Small intestine (tissue), 7 donors: ENCODE data around the gene YWHAG. TPM values are rescaled to one million over a fixed set of nuclear protein-coding genes. Genes with fewer than 3 reads are reported as not detected.
A peak's percentile ranks its signal among the peaks of the same experiment; 100 is the strongest.
"Not testable (repeated sequence)": the region's sequence is repeated elsewhere in the genome, so short reads cannot be mapped to it uniquely, and the experiment has no call there.

ENCODE experiments used
- DNase-seq, 2 donors: peaks; one replicate each; pipeline versions ENCODE4 v3.0.0 to v3.0.0-alpha.2; 2013
- FAIRE-seq: peaks from 2 replicates; lab custom pipeline; 2012; peaks lifted over from hg19 to GRCh38; lab: Jason Lieb, UNC
- H3K27ac ChIP-seq, 3 donors: one replicate each; pipeline ENCODE4 v1.5.1; 2013; ENCODE audit warnings: low read length in 2 of 3, mild to moderate bottlenecking in 2 of 3, control low read depth in 1 of 3, inconsistent platforms in 1 of 3, low read depth in 1 of 3, moderate library complexity in 1 of 3
- H3K27me3 ChIP-seq, 3 donors: one replicate each; pipeline ENCODE4 v1.6.1; 2013; ENCODE audit warnings: low read length in 3 of 3, inconsistent platforms in 1 of 3; ENCODE audit not compliant: control insufficient read depth in 3 of 3, insufficient read depth in 3 of 3
- H3K36me3 ChIP-seq, 3 donors: one replicate each; pipeline ENCODE4 v1.6.1; 2013; ENCODE audit warnings: low read length in 3 of 3, inconsistent platforms in 1 of 3, low read depth in 1 of 3, mild to moderate bottlenecking in 1 of 3, moderate library complexity in 1 of 3; ENCODE audit not compliant: control insufficient read depth in 3 of 3, insufficient read depth in 2 of 3
- H3K4me1 ChIP-seq, 3 donors: one replicate each; pipeline ENCODE4 v1.6.1; 2013; ENCODE audit warnings: low read length in 2 of 3, inconsistent platforms in 1 of 3, low read depth in 1 of 3, mild to moderate bottlenecking in 1 of 3, moderate library complexity in 1 of 3; ENCODE audit not compliant: control insufficient read depth in 3 of 3, insufficient read depth in 2 of 3
- H3K4me3 ChIP-seq, 3 donors: one replicate each; pipeline ENCODE4 v1.5.1; 2013; ENCODE audit warnings: low read length in 3 of 3, control low read depth in 1 of 3, inconsistent platforms in 1 of 3, low read depth in 1 of 3, mild to moderate bottlenecking in 1 of 3, moderate library complexity in 1 of 3
- H3K9me3 ChIP-seq, 2 donors: one replicate each; pipeline ENCODE4 v1.6.1; 2013; ENCODE audit warnings: low read depth in 1 of 2, low read length in 1 of 2; ENCODE audit not compliant: control insufficient read depth in 2 of 2, insufficient read depth in 1 of 2
- WGBS, 3 donors: extraction: QIAGEN DNeasy Blood & Tissue Kit; methylation state at CpG; one replicate each; pipeline ENCODE4 v1.1.7; 2013; 5-methylcytosine and 5-hydroxymethylcytosine counted together
- polyA plus RNA-seq, 4 donors: library from polyadenylated mRNA; stranded (reverse) in 3 of 4; unstranded in 1 of 4; fragments of 200-250 nt in 3 of 4; fragments of 120-200 nt in 1 of 4; gene quantifications; one replicate each; pipeline versions ENCODE4 v1.2.1 to v1.2.3, GENCODE V29; 2013
- donor health status: healthy with polysubstance abuse.
- donor health status: control.
- donor health status: control.
- donor health status: Bipolar disorder and iron deficiency.
- donor health status: healthy.

The YWHAG gene
- polyA plus RNA-seq, 4 donors: 47.4 to 80.1 (median 54.5) TPM

DNA sequence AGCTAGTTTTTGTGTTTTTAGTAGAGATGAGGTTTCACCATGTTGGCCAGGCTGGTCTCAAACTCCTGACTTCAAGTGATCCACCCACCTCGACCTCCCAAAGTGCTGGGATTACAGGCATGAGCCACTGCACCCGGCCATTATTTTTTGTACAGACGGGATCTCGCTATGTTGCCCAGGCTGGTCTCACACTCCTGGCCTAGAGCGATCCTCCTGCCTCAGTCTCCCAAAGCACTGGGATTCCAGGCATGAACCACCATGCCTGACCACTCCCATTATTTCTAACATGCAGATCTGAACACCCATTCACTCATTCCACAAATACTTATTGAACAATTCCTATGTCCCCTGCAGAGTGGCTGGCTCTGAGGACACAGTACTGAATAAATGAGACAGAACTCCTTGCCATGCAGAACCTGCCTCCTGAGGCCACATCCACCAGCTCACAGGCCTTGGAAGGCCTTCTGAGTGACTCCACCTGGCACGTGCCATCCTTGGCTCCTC, 67.9 kb downstream of the YWHAG start:
- peak overlapping the region in 2 of 3 donors; percentile 15 to 95 for H3K27ac ChIP-seq
- H3K4me3 ChIP-seq, H3K36me3 ChIP-seq, H3K9me3 ChIP-seq, H3K27me3 ChIP-seq, FAIRE-seq, DNase-seq: not testable (repeated sequence)
- WGBS, 3 donors: 81 to 83% (median 82%) methylated on average over 6 of the region's 6 CpGs
- H3K4me1 ChIP-seq: peaks cover 0 to 20% (median 6%) of the 10 kb centered on the region in 3 donors

GRCh38 chr7:76286842-76287403, 71.9 kb downstream of the YWHAG start:
- WGBS, 3 donors: 83 to 85% (median 85%) methylated on average over 15 to 16 of the region's 16 CpGs
- H3K9me3 ChIP-seq: no peaks in the 10 kb centered on the region
- no peak overlapping the region for H3K27ac ChIP-seq
- FAIRE-seq: no peak
- H3K36me3 ChIP-seq: no peaks in the 10 kb centered on the region
- DNase-seq: no peak
- H3K4me3 ChIP-seq: no peak overlapping the region
- H3K4me1 ChIP-seq: peaks cover 0 to 11% (median 0%) of the 10 kb centered on the region in 3 donors
- H3K27me3 ChIP-seq: peaks cover 2 to 37% (median 9%) of the 10 kb centered on the region in 3 donors

GRCh38 chr7:76285604-76286374, 73.0 kb downstream of the YWHAG start:
- Histone ChIP-seq H3K4me3 (no peak overlapping the region), H3K4me1 (peaks cover 0 to 5% (median 0%) of the 10 kb centered on the region in 3 donors), H3K27me3 (peaks cover 2 to 46% (median 9%) of the 10 kb centered on the region in 3 donors), H3K27ac (no peak overlapping the region), H3K9me3 (no peaks in the 10 kb centered on the region), H3K36me3 (no peaks in the 10 kb centered on the region)
- WGBS, 3 donors: 66 to 84% (median 70%) methylated on average over 18 to 29 of the region's 29 CpGs
- no peak for DNase-seq
- FAIRE-seq: no peak

DNA sequence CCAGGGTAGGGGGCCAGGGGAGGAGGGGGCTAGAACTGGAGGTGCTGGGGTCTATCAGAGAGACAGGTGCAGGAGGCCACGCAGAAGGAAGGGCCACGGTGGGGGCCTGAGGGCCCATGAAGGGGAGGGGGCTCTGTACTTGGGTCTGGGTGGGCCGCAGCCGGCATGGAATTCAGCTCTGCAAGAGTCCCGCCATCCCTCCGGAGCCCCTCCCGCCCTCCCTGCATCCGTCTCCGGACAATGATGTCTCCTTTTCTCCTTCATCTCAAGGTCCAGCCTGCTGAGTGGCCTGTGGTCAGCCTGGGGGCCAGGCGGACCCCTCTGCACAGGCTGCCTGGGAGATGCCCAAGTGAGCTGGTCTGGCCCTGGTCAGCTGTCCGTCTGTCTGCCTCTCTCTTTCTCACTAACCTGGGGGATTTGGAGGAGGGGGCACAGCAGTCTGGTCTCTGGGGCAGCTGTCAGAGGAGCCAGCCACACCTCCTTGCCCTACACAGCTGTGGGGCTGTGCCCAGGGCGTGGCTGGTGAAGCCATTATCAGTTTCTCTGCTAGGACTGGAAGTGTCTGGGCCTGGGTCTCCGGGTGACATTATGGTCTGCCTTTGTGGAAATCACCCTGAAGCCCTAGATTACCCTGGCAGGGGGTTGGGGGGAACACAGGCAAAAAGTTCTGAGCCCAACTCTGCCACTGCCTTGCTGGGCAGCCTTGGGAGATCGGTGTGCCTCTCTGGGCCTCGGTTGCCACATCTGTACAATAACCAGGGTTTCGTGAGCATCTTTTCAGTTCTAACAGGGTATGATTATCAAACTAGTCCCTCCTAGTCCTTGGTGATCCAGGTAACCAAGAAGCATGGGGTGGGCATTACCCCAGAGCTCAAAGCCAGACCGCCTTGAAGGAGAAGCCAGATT, 75.3 kb downstream of the YWHAG start:
- no peak for FAIRE-seq
- Histone ChIP-seq H3K27me3 (peaks cover 5 to 65% (median 9%) of the 10 kb centered on the region in 3 donors), H3K9me3 (peaks cover 0 to 2% of the 10 kb centered on the region in 2 donors), H3K4me3 (no peak overlapping the region), H3K4me1 (peaks cover 0 to 5% (median 0%) of the 10 kb centered on the region in 3 donors), H3K27ac (no peak overlapping the region), H3K36me3 (no peaks in the 10 kb centered on the region)
- DNase-seq: no peak
- WGBS, 3 donors: 42 to 73% (median 57%) methylated on average over 14 to 17 of the region's 17 CpGs

- no peak for FAIRE-seq
- peaks cover 5 to 70% (median 9%) of the 10 kb centered on the region in 3 donors for H3K27me3 ChIP-seq
- H3K27ac ChIP-seq: no peak overlapping the region
These were observed 76.2 kb downstream of the YWHAG start for GRCh38 chr7:76282344-76283253.

DNA sequence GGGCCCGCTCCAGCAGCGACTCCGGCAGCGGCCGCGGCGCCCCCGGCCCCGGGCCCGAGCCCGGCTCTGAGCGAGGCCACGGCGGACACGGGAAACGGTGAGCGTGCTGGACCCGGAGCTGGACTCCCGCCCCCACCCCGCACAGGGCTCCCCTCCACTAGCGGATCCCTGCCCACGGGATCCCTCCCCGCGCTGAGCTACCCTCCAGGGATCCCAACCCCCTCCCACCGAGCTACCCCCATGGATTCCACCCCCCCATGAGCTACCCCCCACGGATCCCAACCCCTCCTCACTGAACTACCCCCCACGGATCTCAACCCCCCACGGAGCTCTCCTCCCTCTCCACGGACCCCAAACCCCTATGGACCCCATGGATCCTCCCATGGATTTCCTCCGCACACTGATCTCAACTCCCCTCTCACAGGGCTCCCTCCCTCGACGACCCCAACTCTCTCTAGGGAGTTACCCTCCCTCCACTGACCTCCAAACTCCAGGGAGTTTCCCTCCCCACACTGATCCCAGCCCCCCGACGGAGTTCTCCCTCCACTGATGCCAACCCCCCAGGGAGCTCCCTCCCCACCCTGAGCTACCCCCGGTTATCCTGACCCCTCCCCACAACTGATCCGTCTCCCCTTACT, 77.0 kb downstream of the YWHAG start:
- Histone ChIP-seq H3K27me3 (peaks cover 5 to 74% (median 9%) of the 10 kb centered on the region in 3 donors), H3K4me1 (peaks cover 0 to 5% (median 0%) of the 10 kb centered on the region in 3 donors)
- 2 to 8% (median 4%) methylated on average over 11 to 36 of the region's 36 CpGs for WGBS, 3 donors

More at GRCh38 chr7:76282344-76283253, 76.2 kb downstream of the YWHAG start:
- peaks cover 0 to 5% (median 0%) of the 10 kb centered on the region in 3 donors for H3K4me1 ChIP-seq
- no peaks in the 10 kb centered on the region for H3K36me3 ChIP-seq
- H3K4me3 ChIP-seq: peak overlapping the region in 2 of 3 donors; percentile 41 to 58
- H3K9me3 ChIP-seq: peaks cover 0 to 4% of the 10 kb centered on the region in 2 donors
- DNase-seq: peak in 1 of 2 donors; percentile 44
- 2 to 4% (median 2%) methylated on average over 41 to 98 of the region's 98 CpGs for WGBS, 3 donors

More for the DNA sequence above, 77.0 kb downstream of the YWHAG start:
- Histone ChIP-seq H3K36me3 (no peaks in the 10 kb centered on the region), H3K9me3 (peaks cover 0 to 4% of the 10 kb centered on the region in 2 donors), H3K27ac (no peak overlapping the region), H3K4me3 (peak overlapping the region in 2 of 3 donors; percentile 18 to 58)
- FAIRE-seq (no peak), DNase-seq (no peak)
